GM12878 (cell line): ENCODE data around the gene PTGIS. TPM values are rescaled to one million over a fixed set of nuclear protein-coding genes. Genes with fewer than 3 reads are reported as not detected.

Source experiments
- BRCA1 ChIP-seq: IDR thresholded peaks from 2 replicates; pipeline ENCODE4 v1.6.1; 2011; ENCODE audit warnings: low read depth, low read length, improper control_type of control experiment
- CBFB ChIP-seq: IDR thresholded peaks from 2 replicates; pipeline ENCODE4 v1.6.1; 2016; ENCODE audit warnings: antibody characterized with exemption, low read depth
- CTCF ChIP-seq, 3 experiments: IDR thresholded peaks in 2 of 3; conservative IDR thresholded peaks in 1 of 3; 2 replicates each; pipeline ENCODE4 v1.5.1; 2011; ENCODE audit warnings: low read depth in 3 of 3, low read length in 3 of 3, mild to moderate bottlenecking in 3 of 3, control low read depth in 2 of 3, moderate library complexity in 2 of 3, inconsistent platforms in 1 of 3, mixed read lengths in 1 of 3; ENCODE audit not compliant: control insufficient read depth in 2 of 3, insufficient read depth in 1 of 3; ENCODE audit errors: extremely low read depth in 1 of 3
- EED ChIP-seq: sonication (generic); IDR thresholded peaks from 2 replicates; pipeline ENCODE4 v1.6.1; 2016; ENCODE audit warnings: antibody characterized with exemption, low read depth
- EGR1 ChIP-seq, 2 experiments: IDR thresholded peaks; 1 replicate in 1 of 2; 2 replicates in 1 of 2; pipeline ENCODE4 v1.6.1; 2011 to 2012; ENCODE audit warnings: low read depth in 2 of 2, low read length in 2 of 2, borderline replicate concordance in 1 of 2, mild to moderate bottlenecking in 1 of 2, moderate library complexity in 1 of 2
- FOS ChIP-seq: IDR thresholded peaks from 3 replicates; pipeline ENCODE4 v1.6.1; 2011; ENCODE audit warnings: borderline replicate concordance; ENCODE audit not compliant: insufficient read length; ENCODE audit errors: extremely low read depth
- HDAC2 ChIP-seq: fragments of 200-600 bp; sonication (generic); IDR thresholded peaks from 2 replicates; pipeline ENCODE4 v1.6.1; 2017
- HDGF ChIP-seq: fragments of 450-650 bp; IDR thresholded peaks from 2 replicates; pipeline ENCODE4 v1.6.1; 2016; ENCODE audit warnings: antibody characterized with exemption
- JUND ChIP-seq: IDR thresholded peaks from 2 replicates; pipeline ENCODE4 v1.6.1; 2012; ENCODE audit warnings: low read depth, mild to moderate bottlenecking, low read length, improper control_type of control experiment, moderate library complexity
- MTA2 ChIP-seq: fragments of 450-650 bp; IDR thresholded peaks from 2 replicates; pipeline ENCODE4 v1.6.1; 2016; ENCODE audit warnings: low read depth, mild to moderate bottlenecking, moderate library complexity
- MYB ChIP-seq: fragments of 150-350 bp; IDR thresholded peaks from 2 replicates; pipeline ENCODE4 v1.6.1; 2014; ENCODE audit warnings: mild to moderate bottlenecking, low read depth, low read length, borderline replicate concordance
- POLR2AphosphoS2 ChIP-seq: IDR thresholded peaks from 2 replicates; pipeline ENCODE4 v1.6.1; 2011; ENCODE audit warnings: low read depth, mild to moderate bottlenecking, low read length, improper control_type of control experiment, moderate library complexity
- POLR2AphosphoS5 ChIP-seq: IDR thresholded peaks from 2 replicates; pipeline ENCODE4 v1.6.1; 2011; ENCODE audit warnings: mild to moderate bottlenecking, low read length, inconsistent platforms
- RAD21 ChIP-seq: IDR thresholded peaks from 2 replicates; pipeline ENCODE4 v1.6.1; 2011; ENCODE audit warnings: mild to moderate bottlenecking, low read depth, low read length, moderate library complexity; ENCODE audit not compliant: insufficient read depth
- RAD51 ChIP-seq: fragments of 450-650 bp; IDR thresholded peaks from 2 replicates; pipeline ENCODE4 v1.6.1; 2016; ENCODE audit warnings: moderate library complexity, mild to moderate bottlenecking, inconsistent platforms
- SMC3 ChIP-seq: IDR thresholded peaks from 2 replicates; pipeline ENCODE4 v1.6.1; 2011; ENCODE audit warnings: low read length, improper control_type of control experiment, borderline replicate concordance
- SP1 ChIP-seq: IDR thresholded peaks from one replicate; pipeline ENCODE4 v1.6.1; 2011; ENCODE audit warnings: low read depth, low read length
- SREBF2 ChIP-seq: IDR thresholded peaks from 2 replicates; pipeline ENCODE4 v1.6.1; 2012; ENCODE audit warnings: mild to moderate bottlenecking, low read length
- TAF1 ChIP-seq: IDR thresholded peaks from 2 replicates; pipeline ENCODE4 v1.6.1; 2011; ENCODE audit warnings: mild to moderate bottlenecking, low read depth, low read length, borderline replicate concordance
- YY1 ChIP-seq: IDR thresholded peaks from 2 replicates; pipeline ENCODE4 v1.6.1; 2011; ENCODE audit warnings: low read depth, mild to moderate bottlenecking, low read length
- ZBTB40 ChIP-seq: fragments of 450-650 bp; IDR thresholded peaks from 2 replicates; pipeline ENCODE4 v1.6.1; 2016; ENCODE audit warnings: mild to moderate bottlenecking, moderate library complexity, borderline replicate concordance
- ZNF24 ChIP-seq: fragments of 450-650 bp; IDR thresholded peaks from 2 replicates; pipeline ENCODE4 v1.6.1; 2017; ENCODE audit warnings: antibody characterized with exemption, mild to moderate bottlenecking
- ZSCAN29 ChIP-seq: fragments of 450-650 bp; IDR thresholded peaks from 2 replicates; pipeline ENCODE4 v1.6.1; 2017; ENCODE audit warnings: mild to moderate bottlenecking, moderate library complexity
- polyA plus RNA-seq, 11 experiments: library from polyadenylated mRNA; depleted of rRNA in 4 of 11; unstranded in 6 of 11; stranded (reverse) in 5 of 11; fragments of >200 nt; fragmentation: Nextera tagmentation in 4 of 11; fragmentation: Illumina TruSeq in 1 of 11; extraction: Ambion mirVana in 4 of 11; extraction: Trizol in 1 of 11; gene quantifications; 1 replicate in 1 of 11; 2 replicates in 10 of 11; pipeline versions ENCODE4 v1.2.1 to v1.2.3, GENCODE V29; 2011 to 2016; ENCODE audit warnings: inconsistent platforms in 2 of 11, missing spikeins in 2 of 11, low read depth in 1 of 11
- total RNA-seq, 4 experiments: library from RNA; depleted of rRNA in 3 of 4; stranded (reverse); fragments of >200 nt in 3 of 4; fragmentation: Illumina TruSeq in 1 of 4; extraction: Trizol in 1 of 4; gene quantifications; 2 replicates each; pipeline versions ENCODE4 v1.2.1 to v1.2.3, GENCODE V29; 2013 to 2021
- TF ChIP-seq, protein P1 (sequence below): fragments of 450-650 bp; IDR thresholded peaks from 2 replicates; pipeline ENCODE4 v1.6.1; 2014; ENCODE audit warnings: mild to moderate bottlenecking

Gene PTGIS
- total and polyA plus RNA-seq, 10 of the 15 experiments (the other 5 are each of a cell fraction or from before 2014, with no cell fraction given): 0.10 TPM; not detected in 9

GRCh38 chr20:49508435-49509199 is 59.3 kb downstream of the PTGIS start (continued):
- TF ChIP-seq ZNF24 (no peak), YY1 (no peak), POLR2AphosphoS5 (no peak), POLR2AphosphoS2 (no peak), SP1 (no peak), MYB (no peak), RAD51 (no peak), ZBTB40 (no peak), SMC3 (peak; percentile 50; the same call in 1 of the 2 replicates), BRCA1 (no peak), FOS (no peak), RAD21 (peak; percentile 44), JUND (no peak), ZSCAN29 (no peak), CTCF (IDR thresholded peaks at IDR 0.05 in 2 of 3, conservative IDR thresholded peaks at IDR 0.05 in 1 of 3; ENCODE audit: control insufficient read depth in 2 of 3, extremely low read depth in 1 of 3, insufficient read depth in 1 of 3, low read depth in 3 of 3, low read length in 3 of 3) (peak; percentile 45 to 55 (median 53); a peak in 5 of 6 replicates), HDAC2 (no peak), EED (no peak), MTA2 (no peak), EGR1 (IDR thresholded peaks at IDR 0.05; ENCODE audit: borderline replicate concordance in 1 of 2, low read depth in 2 of 2, low read length in 2 of 2) (no peak), CBFB (no peak), TAF1 (no peak), HDGF (no peak), SREBF2 (no peak)
- TF ChIP-seq, protein P1, sequence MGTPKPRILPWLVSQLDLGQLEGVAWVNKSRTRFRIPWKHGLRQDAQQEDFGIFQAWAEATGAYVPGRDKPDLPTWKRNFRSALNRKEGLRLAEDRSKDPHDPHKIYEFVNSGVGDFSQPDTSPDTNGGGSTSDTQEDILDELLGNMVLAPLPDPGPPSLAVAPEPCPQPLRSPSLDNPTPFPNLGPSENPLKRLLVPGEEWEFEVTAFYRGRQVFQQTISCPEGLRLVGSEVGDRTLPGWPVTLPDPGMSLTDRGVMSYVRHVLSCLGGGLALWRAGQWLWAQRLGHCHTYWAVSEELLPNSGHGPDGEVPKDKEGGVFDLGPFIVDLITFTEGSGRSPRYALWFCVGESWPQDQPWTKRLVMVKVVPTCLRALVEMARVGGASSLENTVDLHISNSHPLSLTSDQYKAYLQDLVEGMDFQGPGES: no peak
- TF ChIP-seq, all 136 proteins: peak for 5
